NCI-H2227 (cell line): ENCODE results near the gene LIN9.
"Not testable (repeated sequence)": the region's sequence is repeated elsewhere in the genome, so short reads cannot be mapped to it uniquely, and the experiment has no call there.

ENCODE experiments used
- DNase-seq: peaks from one replicate; lab custom pipeline; 2025; ENCODE audit not compliant: unreplicated experiment; lab: John Stamatoyannopoulos, UW

LIN9 gene

GRCh38 chr1:226308723-226309397 lies at the start of gene LIN9:
LIN9 (minus strand) TSS chr1:226309164; CDS start chr1:226309139, 25 bp downstream.
- peak; percentile 98 for DNase-seq

- DNase-seq: no peak
Measured at GRCh38 chr1:226357416-226357815, 48.5 kb upstream of the LIN9 start.

- DNase-seq: peak; percentile 10
Measured at GRCh38 chr1:226355669-226356551, 46.9 kb upstream of the LIN9 start.

- no peak for DNase-seq
Measured at GRCh38 chr1:226355016-226355415, 46.1 kb upstream of the LIN9 start.

- no peak for DNase-seq
Measured at GRCh38 chr1:226353698-226354525, 44.9 kb upstream of the LIN9 start.

GRCh38 chr1:226351709-226352108 lies 42.7 kb upstream of the LIN9 start:
- DNase-seq: no peak

- DNase-seq: no peak
Measured at GRCh38 chr1:226350519-226350865, 41.5 kb upstream of the LIN9 start.

GRCh38 chr1:226349801-226350518 lies 41.0 kb upstream of the LIN9 start:
- DNase-seq: no peak

GRCh38 chr1:226349081-226349480 lies 40.1 kb upstream of the LIN9 start:
- no peak for DNase-seq

GRCh38 chr1:226344441-226345259 lies 35.7 kb upstream of the LIN9 start:
- DNase-seq: no peak

- DNase-seq: no peak
Measured at GRCh38 chr1:226342656-226343055, 33.7 kb upstream of the LIN9 start.

- DNase-seq: not testable (repeated sequence)
Measured at GRCh38 chr1:226340111-226340510, 31.1 kb upstream of the LIN9 start.

GRCh38 chr1:226337276-226337875 lies 28.4 kb upstream of the LIN9 start:
- DNase-seq: no peak

GRCh38 chr1:226335661-226336060 lies 26.7 kb upstream of the LIN9 start:
- no peak for DNase-seq

GRCh38 chr1:226332947-226333346 lies 24.0 kb upstream of the LIN9 start:
- DNase-seq: no peak

GRCh38 chr1:226329237-226329636 lies 20.3 kb upstream of the LIN9 start:
- DNase-seq: no peak

GRCh38 chr1:226327761-226328162 lies 18.8 kb upstream of the LIN9 start:
- no peak for DNase-seq

- DNase-seq: no peak
Measured at GRCh38 chr1:226325178-226325577, 16.2 kb upstream of the LIN9 start.

- DNase-seq: no peak
Measured at GRCh38 chr1:226324479-226324878, 15.5 kb upstream of the LIN9 start.

- DNase-seq: no peak
Measured at GRCh38 chr1:226322986-226323385, 14.0 kb upstream of the LIN9 start.
